Measurements from ENCODE around the gene BOLL. TPM values are rescaled to one million over a fixed set of nuclear protein-coding genes. Genes with fewer than 3 reads are reported as not detected.

The BOLL gene
- total and polyA plus RNA-seq, 2 donors from 2014 or later, result not detected

- H3K4me1 ChIP-seq (ENCODE audit: control insufficient read depth in 2 of 3, insufficient read depth in 2 of 3, low read depth in 1 of 3, low read length in 3 of 3), result no peaks in the 10 kb centered on the region
- no peaks in the 10 kb centered on the region for H3K27me3 ChIP-seq (ENCODE audit: control insufficient read depth, insufficient read depth, low read length)
- H3K9me3 ChIP-seq (ENCODE audit: control insufficient read depth in 2 of 3, insufficient read depth in 1 of 3, low read length in 3 of 3), result no peaks in the 10 kb centered on the region
- H3K36me3 ChIP-seq (ENCODE audit: control insufficient read depth in 2 of 3, insufficient read depth in 3 of 3, low read length in 3 of 3), result no peaks in the 10 kb centered on the region
- H3K9ac ChIP-seq (ENCODE audit: low read length in 3 of 3), result no peak overlapping the region
- TF ChIP-seq, protein P1, sequence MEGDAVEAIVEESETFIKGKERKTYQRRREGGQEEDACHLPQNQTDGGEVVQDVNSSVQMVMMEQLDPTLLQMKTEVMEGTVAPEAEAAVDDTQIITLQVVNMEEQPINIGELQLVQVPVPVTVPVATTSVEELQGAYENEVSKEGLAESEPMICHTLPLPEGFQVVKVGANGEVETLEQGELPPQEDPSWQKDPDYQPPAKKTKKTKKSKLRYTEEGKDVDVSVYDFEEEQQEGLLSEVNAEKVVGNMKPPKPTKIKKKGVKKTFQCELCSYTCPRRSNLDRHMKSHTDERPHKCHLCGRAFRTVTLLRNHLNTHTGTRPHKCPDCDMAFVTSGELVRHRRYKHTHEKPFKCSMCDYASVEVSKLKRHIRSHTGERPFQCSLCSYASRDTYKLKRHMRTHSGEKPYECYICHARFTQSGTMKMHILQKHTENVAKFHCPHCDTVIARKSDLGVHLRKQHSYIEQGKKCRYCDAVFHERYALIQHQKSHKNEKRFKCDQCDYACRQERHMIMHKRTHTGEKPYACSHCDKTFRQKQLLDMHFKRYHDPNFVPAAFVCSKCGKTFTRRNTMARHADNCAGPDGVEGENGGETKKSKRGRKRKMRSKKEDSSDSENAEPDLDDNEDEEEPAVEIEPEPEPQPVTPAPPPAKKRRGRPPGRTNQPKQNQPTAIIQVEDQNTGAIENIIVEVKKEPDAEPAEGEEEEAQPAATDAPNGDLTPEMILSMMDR (IDR thresholded peaks at IDR 0.05; ENCODE audit: borderline replicate concordance, extremely low read depth, insufficient read depth), result no peak
- no peak overlapping the region for H3K4me3 ChIP-seq (ENCODE audit: low read length in 3 of 3)
- DNase-seq (no peak), FAIRE-seq (no peak)
- intact Hi-C loops (cut with DNase I), result no loop called here
- H3K27ac ChIP-seq (ENCODE audit: low read depth in 2 of 2, low read length in 2 of 2), result no peak overlapping the region
These were observed 107.6 kb downstream of the BOLL start for GRCh38 chr2:197677483-197677882.

DNA sequence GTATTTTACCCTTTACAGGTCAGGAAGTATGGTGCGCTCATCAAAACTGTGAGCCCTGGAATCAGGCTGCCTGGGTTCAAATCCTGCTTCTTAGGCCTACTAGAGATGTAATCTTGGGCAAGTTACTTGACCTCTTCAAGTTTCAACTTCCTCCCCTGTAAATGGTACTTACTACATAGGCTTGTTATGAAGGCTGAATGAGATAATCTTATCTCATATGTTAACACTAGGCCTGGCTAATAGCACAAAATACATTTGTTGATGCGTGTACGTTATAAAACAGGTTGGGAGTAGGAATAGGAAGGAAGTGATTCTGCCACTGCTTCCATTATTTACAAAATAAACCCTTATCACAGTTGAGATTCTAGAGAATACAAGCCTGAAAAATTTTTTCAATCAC, 108.1 kb downstream of the BOLL start:
- H3K4me3 ChIP-seq (ENCODE audit: low read length in 3 of 3), result no peak overlapping the region
- DNase-seq, result no peak

More for the DNA sequence above, 108.1 kb downstream of the BOLL start:
- H3K9ac ChIP-seq (ENCODE audit: low read length in 3 of 3), result no peak overlapping the region
- no peaks in the 10 kb centered on the region for H3K4me1 ChIP-seq (ENCODE audit: control insufficient read depth in 2 of 3, insufficient read depth in 2 of 3, low read depth in 1 of 3, low read length in 3 of 3)
- no peaks in the 10 kb centered on the region for H3K36me3 ChIP-seq (ENCODE audit: control insufficient read depth in 2 of 3, insufficient read depth in 3 of 3, low read length in 3 of 3)
- no peaks in the 10 kb centered on the region for H3K27me3 ChIP-seq (ENCODE audit: control insufficient read depth, insufficient read depth, low read length)
- FAIRE-seq, result no peak
- intact Hi-C loops (cut with DNase I), result no loop called here
- H3K27ac ChIP-seq (ENCODE audit: low read depth in 2 of 2, low read length in 2 of 2), result no peak overlapping the region
- no peaks in the 10 kb centered on the region for H3K9me3 ChIP-seq (ENCODE audit: control insufficient read depth in 2 of 3, insufficient read depth in 1 of 3, low read length in 3 of 3)
- TF ChIP-seq, protein P1 (IDR thresholded peaks at IDR 0.05; ENCODE audit: borderline replicate concordance, extremely low read depth, insufficient read depth), result no peak

Other genes with a start within 250 kb of the BOLL start
- 4.0 TPM for gene RFTN2, start 109.7 kb downstream of the BOLL start, total RNA-seq
- 1.4 TPM for gene RFTN2, start 109.7 kb downstream of the BOLL start, polyA plus RNA-seq (ENCODE audit: insufficient read depth, low read depth, low replicate concordance)
- gene MARS2, start 80.0 kb downstream of the BOLL start, total RNA-seq, result 6.3 TPM
- 3.2 TPM for gene MARS2, start 80.0 kb downstream of the BOLL start, polyA plus RNA-seq (ENCODE audit: insufficient read depth, low read depth, low replicate concordance)
- 14.7 TPM for gene PLCL1, start 19.3 kb upstream of the BOLL start, total RNA-seq
- 13.6 TPM for gene PLCL1, start 19.3 kb upstream of the BOLL start, polyA plus RNA-seq (ENCODE audit: insufficient read depth, low read depth, low replicate concordance)